ENCODE results near the gene LCE1F. TPM values are rescaled to one million over a fixed set of nuclear protein-coding genes. Genes with fewer than 3 reads are reported as not detected.

The LCE1F gene
- not detected for polyA plus RNA-seq (ENCODE audit: insufficient read depth in 1 of 5, insufficient read length in 5 of 5, low replicate concordance in 1 of 5)
- long read RNA-seq, donor 1, result 0 reads
- long read RNA-seq, donor 2, result 0 reads
- long read RNA-seq, donor 3, result 0 reads
- long read RNA-seq, donor 4, result 0 reads
- long read RNA-seq, donor 5, result 0 reads
- long read RNA-seq, donor 6, result 0 reads
- long read RNA-seq, donor 7, result 0 reads
- long read RNA-seq, donor 8, result 0 reads

DNA sequence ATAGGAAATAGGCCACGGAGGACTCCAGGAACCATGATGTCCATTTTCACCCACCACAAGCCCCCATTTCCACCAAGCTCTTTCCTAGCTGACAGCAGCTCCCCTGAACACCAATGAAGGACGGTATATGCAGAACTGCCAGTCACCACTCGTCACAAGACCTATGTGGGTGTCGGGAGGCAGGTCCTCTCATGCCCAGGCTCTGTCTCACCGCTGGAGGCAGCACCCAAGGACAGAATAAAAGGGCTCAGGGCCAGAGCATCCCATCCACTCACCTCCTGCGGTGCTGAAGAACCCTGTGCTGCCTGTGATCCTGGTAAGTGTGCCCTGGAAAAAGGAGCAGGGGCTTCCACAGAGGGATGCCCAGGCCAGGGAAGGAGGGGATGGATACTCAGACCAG is at the start of gene LCE1F:
Gene LCE1F (plus strand): TSS at position 266 of the 400 bp plus-strand sequence. CDS start 1,232 bp downstream, outside the sequence.
- no peak for DNase-seq

GRCh38 chr1:152725261-152725660 is 49.7 kb upstream of the LCE1F start:
- no peak for DNase-seq

GRCh38 chr1:152728986-152729385 is 46.0 kb upstream of the LCE1F start:
- DNase-seq, result no peak

- DNase-seq, result no peak
Observed at GRCh38 chr1:152735648-152736047, 39.3 kb upstream of the LCE1F start.

DNA sequence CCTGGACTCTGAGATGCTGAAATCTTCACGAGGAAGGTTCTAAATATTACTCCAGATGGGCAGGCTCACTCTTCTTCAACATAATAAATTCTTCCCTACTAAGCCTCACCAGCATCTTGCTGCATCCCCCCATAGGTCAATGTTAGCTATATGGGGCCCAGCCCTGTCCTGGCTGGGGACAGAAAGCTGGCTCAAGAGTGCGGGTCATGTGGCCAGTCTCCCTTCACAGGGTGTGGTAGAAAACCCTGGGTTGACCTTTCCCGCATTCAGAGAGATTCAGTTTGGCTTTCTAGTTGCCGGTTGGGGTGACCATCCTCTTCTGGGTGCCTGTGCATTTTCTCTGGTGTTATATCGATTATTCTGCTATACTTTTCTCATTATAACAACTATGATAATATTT is 36.9 kb upstream of the LCE1F start:
- no peak for DNase-seq

- DNase-seq, result no peak
Observed at GRCh38 chr1:152739841-152740240, 35.1 kb upstream of the LCE1F start.

GRCh38 chr1:152741656-152742055 is 33.3 kb upstream of the LCE1F start:
- no peak for DNase-seq

DNA sequence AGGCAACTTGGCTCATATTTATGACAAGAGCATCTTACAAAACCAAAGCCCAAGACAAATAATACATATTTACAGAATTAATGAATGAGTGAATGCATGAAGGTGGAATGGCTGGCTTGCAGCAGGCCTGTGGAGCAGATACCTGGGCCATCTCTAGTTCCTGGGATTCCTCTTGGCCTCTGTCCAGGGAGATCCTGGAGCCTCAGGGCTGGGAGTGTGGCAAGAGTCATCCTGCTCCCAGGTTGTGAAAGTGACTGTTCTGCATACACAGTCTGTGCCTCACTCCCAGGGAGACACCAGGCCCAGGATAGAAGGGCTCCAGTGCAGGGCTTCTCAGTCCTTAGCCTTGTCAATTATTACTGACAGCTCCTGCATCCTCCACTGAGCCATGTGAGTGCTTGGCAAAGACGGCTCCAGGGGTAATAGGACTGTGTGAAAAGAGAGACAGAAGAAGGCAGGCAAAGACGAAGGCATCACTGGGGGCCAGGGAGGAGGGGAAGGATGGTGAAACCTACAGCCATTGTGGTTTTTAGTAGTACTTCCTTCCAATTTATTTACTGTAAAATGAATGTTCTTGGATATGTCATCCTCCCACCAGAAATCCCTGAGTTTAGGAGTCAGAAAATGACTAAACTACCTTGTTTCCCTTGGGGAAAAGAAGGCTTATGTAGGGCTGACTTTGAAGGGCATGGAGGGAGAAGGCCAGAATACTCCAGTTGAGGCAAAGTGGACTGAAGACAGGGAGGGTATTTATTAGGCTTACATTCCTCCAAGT is 31.4 kb upstream of the LCE1F start:
- no peak for DNase-seq

GRCh38 chr1:152745289-152745704 is 29.6 kb upstream of the LCE1F start:
- DNase-seq, result no peak

DNA sequence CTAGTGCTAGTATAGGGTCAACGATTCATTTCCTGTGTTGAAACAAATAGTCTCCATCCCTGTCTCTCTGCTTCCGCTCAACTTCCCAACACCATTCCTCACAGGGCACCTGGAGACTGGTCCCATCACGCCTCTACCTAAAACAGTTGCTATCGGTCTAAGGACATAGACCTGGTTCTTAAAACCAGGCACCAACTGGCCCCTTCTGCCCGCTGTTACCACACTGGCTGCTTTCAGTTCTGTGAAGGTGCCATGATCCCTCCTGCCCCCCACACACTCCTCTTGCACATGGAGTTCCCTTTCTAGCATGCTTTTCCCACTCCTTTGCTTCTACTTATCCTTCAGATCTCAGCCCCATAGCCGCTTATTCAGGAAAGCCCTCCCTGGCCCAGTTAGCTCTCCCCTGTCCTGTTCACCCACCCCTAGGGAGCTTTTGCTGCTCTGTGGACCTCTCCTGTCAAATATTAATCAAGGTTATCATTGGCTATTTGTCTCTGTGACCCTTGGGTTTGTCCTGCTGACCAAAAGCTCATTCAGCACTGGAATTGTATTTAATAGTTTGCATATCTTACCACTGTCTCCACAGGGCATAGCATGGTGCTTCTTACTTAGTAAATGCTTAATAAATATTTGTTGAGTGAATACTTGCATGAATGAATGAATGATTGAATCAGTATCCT is 29.0 kb upstream of the LCE1F start:
- no peak for DNase-seq

GRCh38 chr1:152747831-152748230 is 27.1 kb upstream of the LCE1F start:
- no peak for DNase-seq

- no peak for DNase-seq
Observed at GRCh38 chr1:152752225-152752624, 22.7 kb upstream of the LCE1F start.

DNA sequence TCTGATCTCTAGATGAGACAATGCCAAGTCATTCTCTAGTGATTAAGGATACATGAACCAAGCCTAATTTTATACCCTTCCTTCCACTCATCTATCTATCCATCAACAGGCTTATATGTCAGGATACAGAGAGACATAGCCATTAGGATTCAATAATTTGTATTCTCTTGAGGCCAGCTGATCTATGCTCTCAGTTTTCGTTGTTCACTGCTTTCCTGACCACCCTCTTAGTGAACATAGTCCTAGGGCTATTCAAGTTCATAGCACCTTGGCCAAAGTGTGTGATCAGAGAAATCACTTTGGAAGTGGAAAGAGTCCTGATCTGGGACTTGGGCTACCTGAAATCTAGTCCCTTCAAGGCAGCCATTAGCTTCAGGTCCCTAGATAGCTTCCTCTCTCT is 21.4 kb upstream of the LCE1F start:
- no peak for DNase-seq

GRCh38 chr1:152756872-152757271 is 18.1 kb upstream of the LCE1F start:
- no peak for DNase-seq

GRCh38 chr1:152757747-152758146 is 17.2 kb upstream of the LCE1F start, which contains the start of gene KPRP:
Gene KPRP (plus strand): TSS chr1:152758025. CDS start chr1:152759589, 1,564 bp downstream.
- no peak for DNase-seq

DNA sequence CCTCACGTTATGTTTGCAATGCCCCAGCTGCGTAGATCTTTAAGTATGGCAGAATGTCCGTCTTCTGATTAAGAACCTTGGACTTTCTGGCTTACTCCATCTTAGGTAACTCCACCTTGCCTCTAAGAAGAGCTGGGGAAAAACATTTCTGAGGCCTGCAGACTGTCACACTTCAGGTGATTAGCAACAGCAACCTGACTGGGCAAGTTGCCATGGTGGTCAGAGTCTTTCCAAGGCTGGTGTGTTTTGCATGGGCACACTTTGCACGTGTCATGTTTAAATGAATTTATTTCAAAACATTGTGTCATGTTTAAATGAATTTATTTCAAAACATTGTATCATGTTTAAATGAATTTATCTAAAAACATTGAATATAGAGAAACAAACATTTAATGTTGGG is 16.3 kb upstream of the LCE1F start:
- no peak for DNase-seq

GRCh38 chr1:152759453-152760173 is 15.3 kb upstream of the LCE1F start:
- no peak for DNase-seq

GRCh38 chr1:152760551-152761190 is 14.3 kb upstream of the LCE1F start:
- DNase-seq, result no peak

DNA sequence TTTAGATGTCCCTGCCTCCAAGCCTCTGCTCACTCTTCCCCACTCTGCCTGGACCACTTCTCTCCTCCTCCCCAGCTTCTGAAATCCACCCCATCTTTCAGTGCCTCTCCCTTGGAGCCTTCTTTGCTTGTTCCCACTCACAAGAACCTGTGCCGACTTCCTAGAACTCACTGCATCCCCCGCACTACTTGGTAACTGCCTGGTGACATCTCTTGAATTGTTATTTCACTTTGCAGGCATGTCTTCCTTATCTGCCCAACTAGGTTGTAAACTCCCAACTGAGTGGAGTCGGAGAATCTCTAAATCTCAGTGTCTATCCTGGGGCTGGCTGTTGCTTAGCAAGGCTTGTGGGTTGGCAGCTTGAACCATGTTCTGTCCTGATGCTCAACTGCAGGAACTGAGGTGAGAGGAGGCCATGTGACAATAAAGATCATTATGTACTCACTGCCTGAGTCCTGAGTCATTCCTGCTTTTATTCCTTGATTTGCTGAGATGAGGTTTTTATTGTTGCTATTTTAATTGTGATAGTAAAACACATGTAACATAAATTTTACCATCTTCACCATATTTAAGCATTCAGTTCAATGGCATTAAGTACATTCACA is 13.2 kb upstream of the LCE1F start:
- DNase-seq, result no peak

- no peak for DNase-seq
Observed at GRCh38 chr1:152768847-152769533, 6.0 kb upstream of the LCE1F start.

- no peak for DNase-seq
Observed at GRCh38 chr1:152770411-152770810, 4.5 kb upstream of the LCE1F start.

Measured in right lung (tissue), 10 donors.